ENCODE results near the gene CALD1.

CALD1 gene

DNA sequence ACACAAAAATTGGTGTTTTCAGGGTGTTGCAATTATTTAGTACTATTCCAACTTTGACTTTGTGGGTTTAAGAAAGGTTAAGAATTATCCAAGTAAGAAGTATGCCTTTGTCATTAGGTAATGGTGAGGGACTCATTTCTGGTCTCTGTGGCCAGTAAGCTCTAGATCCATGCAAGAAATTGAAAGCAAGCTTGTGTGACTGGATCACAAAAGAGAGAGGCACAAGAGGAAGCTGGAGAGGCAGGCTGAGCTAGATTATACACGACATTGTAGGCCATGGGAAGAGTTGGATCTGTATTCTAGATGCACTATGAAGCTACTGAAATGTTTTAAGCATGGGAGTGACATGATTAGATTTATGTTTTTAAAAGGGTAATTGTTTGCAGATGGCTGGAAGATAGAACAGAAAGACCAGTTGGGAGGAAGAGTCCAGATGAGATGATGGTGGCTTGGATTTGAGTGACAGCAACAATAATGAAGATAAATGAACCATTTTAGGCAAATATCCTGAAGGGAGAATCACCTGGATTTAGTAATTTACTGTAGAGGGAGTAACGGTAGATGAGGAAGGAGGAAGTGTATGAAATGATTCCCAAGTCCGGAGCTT lies 50.0 kb downstream of the CALD1 start:
- no peak for DNase-seq

DNA sequence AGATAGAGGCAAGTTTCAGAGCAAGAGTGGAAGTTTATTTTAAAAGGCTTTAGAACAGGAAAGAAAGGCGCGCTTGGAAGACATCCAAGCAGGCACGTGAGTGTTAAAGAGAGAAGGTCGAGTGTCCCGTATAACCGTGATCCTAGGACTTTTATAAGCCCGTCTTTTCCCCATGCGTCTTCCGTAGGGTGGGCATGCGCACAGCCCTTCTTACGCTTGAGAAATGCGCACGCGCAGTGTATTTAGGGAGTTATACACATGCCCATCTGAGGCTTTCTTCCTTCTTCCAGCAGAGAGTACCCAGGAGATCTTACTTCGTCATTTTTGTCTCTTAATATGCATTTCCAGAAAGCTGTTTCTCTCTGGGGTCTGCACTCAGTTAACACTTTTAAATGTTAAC lies 52.4 kb downstream of the CALD1 start:
- no peak for DNase-seq

DNA sequence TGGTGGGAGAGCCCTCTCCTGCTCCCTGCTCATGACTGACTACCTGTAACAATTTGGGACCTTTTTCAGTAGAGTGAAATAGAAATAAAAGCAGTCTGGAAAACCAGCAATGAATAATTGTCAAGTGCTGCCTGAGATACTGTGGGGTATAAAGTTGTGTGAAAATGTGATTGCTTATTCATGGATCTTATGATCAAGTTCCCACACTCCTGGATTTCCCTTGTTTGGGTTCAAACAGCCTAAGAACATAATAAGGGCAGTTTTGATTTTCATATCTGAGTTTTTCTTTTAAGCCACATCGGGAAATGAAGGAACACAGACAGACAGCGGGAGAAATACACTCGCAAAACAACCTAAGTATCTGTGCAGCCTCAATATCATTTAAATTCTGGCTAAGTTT lies 52.9 kb downstream of the CALD1 start:
- no peak for DNase-seq

DNA sequence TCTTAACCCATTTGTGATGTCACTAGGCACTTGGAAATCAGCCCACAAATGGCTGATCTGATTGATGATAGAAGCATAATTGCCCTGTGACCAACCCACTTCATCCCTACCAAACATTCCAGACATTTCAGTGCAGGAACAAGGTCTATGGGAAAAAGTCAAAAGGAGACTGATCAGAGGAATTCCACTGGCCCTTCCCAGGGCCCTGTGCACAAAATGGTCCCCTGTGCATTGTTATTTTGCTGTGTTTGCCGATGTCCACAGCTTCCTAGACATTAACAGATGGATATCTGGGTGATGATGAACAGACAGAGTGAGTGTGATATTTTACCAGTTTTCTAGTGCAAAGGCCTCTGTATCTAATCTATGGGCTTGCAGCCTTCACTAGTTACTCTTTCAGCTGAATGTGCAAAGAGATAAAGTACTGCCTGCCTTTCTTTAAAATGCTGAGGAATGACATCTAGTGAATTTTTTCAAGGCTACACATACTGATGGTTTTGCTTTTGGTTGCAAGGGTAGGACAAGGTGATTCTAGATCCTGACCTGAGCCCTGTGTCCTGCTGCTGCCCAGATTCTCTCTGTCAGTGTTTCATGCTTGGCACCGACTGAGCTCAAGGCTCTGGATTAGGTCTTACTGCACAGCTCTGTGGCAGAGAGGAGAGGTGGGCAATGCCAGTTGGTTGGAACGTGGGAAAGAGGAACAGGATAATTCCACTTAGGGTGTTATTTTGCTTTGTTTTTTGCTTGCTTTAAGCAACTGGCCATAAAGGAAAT lies 55.4 kb downstream of the CALD1 start:
- no peak for DNase-seq

DNA sequence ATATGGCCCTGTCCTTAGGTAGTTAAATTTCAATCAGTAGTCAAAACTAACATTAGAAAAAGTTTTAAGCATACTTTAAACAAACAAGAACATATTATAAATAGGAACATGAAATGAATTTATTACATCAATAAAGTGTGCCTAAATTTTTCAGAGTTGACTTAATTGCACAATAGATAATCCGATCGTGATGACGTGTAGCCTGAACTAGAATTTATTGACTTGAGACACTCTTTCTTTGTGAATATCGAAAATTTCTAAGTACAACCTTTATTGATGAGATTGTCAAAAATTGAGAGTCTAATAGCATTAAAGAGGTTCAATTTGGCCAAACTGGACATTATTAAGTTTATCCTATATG lies 56.0 kb downstream of the CALD1 start:
- no peak for DNase-seq

DNA sequence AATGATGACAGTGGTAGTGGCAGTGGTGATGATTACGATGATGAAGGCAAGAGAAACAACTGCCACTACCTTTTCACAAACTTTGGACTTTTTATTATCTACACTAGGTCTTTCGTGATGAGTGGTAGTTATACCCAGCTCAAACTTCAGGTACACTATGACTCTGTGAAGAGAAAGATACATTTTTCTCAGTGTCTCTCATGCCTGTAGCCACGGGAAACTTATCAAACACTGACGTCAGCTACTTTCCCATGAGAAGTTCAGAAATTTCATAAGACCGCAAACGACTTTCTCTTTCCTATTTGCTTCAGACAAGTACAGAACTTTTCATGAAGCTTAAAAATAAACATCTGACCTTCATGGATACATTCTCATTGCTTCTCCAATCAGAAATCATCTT lies 57.0 kb downstream of the CALD1 start:
- DNase-seq = no peak

DNA sequence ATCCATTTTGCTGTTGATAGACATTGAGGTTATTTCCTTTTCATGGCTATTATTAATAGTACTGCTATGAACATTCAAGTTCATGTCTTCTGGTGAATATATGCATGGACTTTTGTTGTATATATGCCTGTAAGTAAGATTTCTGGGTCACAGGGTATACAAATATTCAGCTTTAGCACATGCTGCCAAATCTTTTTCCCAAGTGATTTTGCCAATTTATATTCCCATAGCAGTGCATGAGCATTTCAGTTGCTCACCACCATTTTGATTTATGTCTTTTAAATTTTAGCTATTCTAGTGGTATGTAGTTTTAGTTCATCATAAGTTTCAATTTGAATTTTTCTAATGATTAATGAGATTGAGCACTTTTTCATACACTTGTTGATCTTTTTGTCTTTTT lies 59.9 kb downstream of the CALD1 start:
- no peak for DNase-seq

DNA sequence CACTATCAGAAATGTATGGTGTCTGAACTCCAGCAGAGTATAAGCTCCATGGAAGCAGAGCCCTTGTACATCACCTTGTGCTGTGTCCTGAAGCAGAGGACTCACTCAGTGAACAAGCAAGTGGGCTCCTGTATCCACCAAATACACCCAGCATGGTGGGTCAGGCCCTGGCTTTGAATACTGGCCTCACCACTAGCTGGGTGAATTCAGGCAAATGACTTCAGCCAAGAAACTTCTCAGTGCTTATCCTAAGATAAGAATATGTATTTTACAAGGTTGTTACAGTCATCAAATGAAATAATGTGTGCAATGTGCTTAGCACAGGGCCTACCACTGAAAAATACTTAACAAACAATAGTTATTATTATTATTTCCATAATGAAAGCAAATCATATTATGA lies 62.6 kb downstream of the CALD1 start:
- no peak for DNase-seq

DNA sequence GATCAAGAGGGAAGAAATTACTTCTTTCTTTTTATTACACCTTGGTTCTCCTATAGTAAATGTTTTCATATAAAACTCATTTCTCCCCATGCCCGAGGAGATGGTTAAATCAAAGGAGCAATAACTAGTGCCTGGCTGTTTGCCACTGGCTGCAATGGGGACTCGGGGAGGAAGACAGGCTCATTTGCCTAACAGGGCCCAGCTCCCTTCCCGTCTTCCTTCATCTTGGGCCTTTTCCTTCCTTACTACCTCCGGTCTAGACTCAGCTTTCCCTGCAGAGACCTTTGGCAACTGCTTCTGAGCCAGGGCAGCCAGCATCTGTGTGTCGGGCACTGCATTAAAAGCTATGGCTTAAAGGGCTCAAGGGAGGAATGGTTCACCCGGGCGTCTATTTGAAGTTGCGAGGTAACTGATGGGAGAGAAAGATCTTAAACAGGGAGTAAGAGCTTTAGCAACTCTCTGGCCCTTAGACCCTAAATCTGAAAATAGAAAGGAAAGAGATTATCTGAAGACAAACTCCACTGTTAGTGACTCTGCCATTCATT lies 63.5 kb downstream of the CALD1 start:
- DNase-seq = no peak

DNA sequence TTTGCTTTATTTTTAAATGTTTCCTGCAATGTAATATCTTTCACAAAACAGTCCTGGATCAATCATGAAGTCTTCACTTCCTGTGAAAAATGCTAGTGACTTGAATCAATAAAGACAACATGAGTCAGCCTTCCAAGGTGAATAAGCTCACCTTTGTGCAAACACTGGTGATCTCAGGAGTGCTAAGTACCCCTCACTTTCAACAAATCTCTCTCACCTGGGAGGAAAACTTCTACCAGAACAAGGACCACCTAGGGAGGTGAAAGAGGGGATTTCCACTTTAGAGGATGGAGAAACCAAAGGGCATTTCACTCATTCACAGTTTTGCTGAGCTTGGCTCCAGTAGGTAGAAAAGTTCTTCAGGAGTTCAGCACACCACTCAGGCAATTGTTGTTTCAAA lies 64.8 kb downstream of the CALD1 start:
- no peak for DNase-seq

DNA sequence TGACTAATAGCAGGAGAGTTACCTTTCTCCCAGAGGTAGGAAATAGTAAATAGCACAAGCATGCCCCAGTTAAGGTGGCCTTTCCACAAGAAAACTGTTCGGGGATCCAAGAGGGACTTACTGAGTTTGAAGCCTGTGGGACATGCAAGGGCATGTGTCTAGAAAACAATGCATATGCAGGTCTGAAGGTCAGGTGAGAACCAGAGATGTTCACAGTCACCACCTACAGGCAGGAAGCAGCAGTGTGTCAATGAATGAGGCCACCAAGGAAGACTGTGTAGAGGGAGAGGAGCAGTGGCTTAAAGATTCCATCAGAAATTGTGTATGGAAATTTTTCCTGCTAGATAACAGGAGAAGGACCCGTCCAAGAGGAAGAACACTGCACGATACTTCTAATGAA lies 66.0 kb downstream of the CALD1 start:
- no peak for DNase-seq

DNA sequence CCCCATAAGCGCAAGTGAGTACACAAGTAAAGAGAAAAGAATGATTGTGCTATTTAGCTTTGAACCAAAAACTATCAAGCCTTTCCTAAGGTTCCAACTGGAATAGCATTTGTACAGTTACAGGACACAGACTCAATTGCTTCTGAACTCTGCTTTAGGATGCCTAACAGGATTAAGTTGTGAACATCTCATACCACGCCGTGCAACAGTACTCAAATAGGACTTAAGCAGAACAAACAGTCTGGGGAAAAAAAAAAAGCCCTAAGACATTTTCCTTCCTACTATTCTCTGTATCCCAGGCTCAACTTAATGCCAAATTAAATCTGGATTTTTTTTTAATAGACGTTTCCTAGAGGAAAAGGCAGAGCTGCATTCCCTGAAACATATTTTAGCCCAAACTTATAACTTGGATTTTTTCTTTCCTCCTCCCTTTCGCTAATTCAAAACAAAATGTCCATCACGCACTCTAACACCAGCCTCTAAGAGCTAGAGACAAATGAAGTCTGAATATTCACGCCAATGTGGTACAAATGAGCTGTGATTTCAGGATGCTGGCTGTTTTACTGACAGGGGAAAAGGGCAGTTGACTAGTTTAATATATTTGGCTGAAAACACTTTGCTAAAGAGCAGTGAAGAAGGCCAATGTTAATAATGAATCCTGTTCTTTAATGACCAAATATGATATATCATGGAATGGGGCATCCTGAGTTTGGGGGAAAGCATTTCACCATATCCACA lies 68.6 kb downstream of the CALD1 start:
- DNase-seq = no peak

DNA sequence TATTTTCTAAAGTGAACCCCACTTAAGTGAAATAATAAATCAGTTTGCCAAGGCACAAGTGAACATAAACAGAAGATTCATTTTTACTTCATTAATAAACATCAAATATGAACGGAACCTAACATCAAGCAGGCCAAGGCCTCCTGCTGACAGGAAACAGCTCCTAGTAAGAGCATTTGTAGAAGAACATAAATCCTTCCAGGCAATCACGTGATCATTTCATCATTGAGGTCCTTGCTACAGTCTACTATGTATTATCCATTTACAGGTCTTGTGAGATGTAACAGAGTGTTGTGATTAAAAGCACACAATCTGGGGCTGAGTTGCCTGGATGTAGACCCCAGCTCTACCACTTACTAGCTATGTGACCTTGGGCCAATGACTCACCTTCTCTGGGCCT lies 70.6 kb downstream of the CALD1 start:
- no peak for DNase-seq

DNA sequence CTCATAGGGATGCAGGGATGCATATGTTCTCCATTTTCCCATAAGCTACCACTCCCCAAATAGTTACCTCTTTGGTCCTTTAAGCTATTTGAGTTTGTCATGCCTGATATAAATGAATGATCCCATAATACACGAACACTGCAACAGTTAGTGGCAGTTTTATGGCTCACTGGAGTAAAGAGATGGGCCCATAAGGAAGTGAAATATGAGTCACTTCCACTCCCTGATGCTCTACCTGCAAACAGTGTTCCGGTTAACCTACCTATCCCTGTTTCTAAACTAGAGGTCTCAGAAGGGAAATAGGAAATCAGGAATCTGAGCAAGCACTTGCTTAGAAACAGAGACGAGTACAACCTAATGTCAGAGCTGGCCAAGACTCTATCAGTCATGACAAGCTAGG lies 71.7 kb downstream of the CALD1 start:
- no peak for DNase-seq

DNA sequence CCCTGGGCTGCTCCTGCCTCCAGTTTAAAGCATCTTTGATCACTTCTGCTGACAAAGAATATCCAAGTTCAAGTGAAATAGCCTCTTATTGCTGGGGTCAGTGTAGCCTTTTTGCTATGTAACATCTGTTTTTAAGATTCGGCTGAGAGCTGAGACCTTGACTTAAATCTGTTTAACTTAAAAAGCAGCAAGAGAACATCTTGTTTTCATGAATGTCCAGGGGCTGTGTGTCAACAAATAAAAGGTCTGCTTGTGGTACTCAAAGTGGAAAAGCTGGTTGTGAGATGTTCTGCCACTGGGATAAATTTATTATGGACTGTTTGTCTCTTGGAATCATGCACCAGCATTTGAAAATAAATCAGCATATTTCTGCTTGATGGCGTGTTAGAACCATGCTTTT lies 73.2 kb downstream of the CALD1 start:
- no peak for DNase-seq

DNA sequence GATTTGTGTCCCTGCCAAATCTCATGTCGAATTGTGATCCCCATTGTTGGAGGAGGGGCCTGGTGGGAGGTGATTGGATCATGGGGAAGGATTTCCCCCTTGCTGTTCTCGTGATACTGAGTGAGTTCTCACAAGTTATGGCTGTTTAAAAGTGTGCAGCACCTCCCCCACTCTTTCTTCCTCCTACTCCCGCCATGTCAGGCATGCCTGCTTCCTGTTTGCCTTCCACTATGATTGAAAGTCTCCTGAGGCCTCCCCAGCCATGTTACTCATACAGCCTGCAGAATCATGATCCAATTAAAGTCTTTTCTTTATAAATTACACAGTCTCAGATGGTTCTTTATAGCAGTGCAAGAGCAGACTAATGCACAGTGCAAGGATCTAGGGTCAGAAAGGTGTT lies 75.4 kb downstream of the CALD1 start:
- DNase-seq = no peak

DNA sequence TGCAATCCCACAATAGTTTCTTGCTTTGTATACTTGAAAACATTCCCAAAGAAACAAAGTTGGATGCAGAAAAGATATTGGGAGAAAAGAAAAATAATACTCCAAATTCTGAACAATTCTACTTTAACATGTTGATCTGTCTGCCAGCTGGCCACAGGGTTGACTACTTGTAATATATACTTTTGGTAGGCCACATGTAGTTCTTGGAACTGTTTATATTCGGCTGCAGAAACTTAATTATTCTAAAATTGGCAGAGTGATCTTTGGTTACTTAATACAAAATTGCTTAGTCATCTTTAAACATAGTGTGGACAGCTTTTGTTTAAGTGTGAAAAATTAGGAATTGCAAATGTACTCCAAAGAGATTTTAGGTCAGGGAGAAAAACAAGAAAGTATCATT lies 76.0 kb downstream of the CALD1 start:
- no peak for DNase-seq

DNA sequence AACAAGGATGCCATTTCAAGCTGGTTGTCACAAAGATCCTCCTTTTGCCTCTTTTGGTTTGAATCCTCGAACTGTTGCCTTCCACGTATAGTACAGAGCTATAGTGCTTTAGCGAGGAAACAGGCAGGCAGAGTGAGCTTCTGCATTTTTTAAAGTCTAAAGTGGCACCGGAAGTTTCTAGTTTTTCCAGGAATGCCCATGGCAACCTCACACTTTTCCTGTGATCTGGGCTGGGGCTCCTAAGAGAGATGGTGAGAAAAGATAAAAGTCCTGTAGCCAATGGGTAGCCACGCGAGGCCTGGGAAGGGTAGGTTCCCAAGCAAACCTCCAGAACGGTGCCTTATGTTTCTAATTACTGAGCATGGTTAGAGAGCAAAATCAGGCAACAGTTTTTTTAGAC lies 76.7 kb downstream of the CALD1 start:
- no peak for DNase-seq

DNA sequence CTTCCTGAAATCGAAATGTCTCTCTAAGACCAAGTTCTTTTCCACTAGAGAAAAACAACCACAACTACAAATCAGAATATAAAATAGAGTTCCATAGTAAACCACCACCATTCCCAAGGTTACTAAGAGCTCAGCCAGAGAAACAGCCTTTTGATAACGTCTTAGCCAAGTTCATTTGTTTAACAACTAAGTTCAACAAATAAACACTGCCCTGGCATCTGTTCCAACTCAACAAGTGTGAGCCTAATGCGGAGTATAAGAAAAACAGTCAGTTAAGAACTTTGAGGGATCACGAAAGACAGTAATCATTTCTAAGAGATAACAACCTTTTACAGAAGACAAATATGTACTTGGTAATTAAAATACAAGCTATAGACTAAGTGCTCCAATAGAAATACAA lies 77.3 kb downstream of the CALD1 start:
- DNase-seq = no peak

DNA sequence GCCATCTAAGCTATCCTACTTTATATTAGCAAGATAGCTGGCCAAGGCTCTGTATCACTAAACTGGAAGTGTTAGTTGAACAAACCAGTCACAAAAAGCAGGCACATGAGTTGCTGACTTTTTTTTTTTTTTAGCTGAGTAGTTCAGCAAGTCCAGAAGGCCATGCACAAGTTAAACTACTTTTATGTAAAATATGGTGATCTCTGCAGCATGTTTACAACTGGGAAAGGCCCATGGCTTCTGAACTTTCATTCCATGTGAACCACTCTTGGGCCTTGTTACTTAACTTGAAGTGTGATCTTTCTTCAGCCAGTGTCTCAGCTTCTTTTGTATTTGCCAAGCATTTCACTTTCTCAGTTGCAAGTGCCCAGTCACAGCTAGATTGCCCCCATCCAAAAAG lies 78.5 kb downstream of the CALD1 start:
- DNase-seq = no peak

DNA sequence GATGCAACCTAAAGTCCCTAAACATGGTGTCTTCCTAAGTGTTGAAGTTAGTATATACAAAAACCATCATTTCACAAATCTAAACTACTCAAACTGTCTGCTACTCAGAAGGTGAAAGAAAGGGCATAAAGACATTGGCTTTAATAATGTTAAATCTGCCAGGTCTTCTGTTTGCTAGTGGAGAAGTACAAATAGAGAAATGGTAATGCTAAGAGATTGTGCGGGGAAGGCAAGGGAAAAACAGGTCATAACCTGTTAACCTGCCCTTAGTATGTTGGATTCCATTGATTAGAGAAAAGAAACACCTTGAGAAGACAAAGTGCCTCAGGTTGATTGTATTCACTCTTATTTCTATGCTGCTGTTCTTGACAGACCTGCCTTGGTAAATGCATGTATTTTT lies 80.3 kb downstream of the CALD1 start:
- DNase-seq = no peak

DNA sequence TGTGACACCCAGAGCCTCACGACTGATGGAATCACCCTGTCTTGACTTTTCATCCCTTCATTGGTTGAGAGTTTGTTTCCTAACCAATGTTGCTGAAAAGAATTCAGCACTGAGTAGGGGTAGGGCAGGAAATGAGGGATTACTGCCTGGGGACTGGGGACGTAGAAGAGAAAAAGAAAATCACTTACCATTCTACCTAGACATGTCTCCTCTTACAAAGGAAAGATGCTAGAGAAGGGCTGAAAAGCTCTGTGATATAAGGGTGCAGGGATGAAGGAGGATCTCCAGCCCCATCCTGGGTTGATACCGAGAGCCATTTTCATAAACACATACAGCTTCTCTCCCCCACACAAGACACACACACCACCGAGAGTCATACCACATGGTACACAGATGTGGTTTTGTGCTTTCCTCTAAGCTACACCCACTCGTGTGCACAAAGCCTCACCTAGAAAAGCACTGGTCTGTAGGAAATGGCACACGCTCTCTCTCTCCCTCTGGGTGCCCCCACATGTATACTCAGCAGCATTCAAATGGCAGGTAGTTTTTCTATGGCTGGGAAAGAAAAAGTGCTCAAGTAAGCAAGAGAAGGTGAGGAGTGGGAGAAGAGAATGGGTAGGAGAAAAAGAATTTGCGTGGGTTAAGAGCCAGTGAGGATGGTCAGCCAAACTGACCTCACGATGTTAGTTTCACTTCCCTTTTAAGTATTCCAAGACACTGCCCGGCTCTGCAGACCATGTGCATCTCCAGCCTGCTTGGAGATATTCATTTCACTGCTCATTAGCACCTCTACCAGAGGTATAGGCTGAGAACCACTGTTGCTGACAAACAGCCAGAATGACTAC lies 85.8 kb downstream of the CALD1 start:
- no peak for DNase-seq

DNA sequence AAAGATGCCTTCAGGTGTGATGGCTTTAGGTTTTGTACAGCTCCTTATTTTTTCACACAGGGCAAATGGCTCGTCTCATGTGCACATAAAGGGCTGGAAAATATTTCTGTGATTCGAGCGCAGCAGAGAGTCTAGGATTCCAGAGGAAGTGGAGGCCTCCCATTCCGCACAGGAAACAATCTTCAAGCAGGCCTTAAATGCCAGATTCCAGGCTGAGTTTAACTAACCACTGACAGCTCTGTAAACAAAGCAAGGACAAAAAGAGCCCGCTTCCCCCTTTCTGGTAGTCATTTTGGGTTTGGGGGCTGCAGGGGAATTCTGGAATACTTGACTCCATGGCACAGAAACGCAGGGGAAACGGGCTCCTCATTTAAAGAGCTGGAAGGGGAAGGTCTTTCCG lies 87.2 kb downstream of the CALD1 start:
- DNase-seq = no peak
